D721Med (cell line): ENCODE measurements around the gene GRK3.

Source experiments
- DNase-seq: peaks from one replicate; pipeline ENCODE4 v3.0.0; 2011; ENCODE audit warnings: low spot score; ENCODE audit not compliant: insufficient read length
- FAIRE-seq: peaks from 2 replicates; lab custom pipeline; 2011; peaks lifted over from hg19 to GRCh38; lab: Jason Lieb, UNC
- CTCF ChIP-seq: IDR thresholded peaks from 2 replicates; pipeline ENCODE4 v1.5.1; 2012; ENCODE audit warnings: mild to moderate bottlenecking, control low read depth; ENCODE audit not compliant: insufficient read depth; ENCODE audit errors: missing control alignments

Gene GRK3

DNA sequence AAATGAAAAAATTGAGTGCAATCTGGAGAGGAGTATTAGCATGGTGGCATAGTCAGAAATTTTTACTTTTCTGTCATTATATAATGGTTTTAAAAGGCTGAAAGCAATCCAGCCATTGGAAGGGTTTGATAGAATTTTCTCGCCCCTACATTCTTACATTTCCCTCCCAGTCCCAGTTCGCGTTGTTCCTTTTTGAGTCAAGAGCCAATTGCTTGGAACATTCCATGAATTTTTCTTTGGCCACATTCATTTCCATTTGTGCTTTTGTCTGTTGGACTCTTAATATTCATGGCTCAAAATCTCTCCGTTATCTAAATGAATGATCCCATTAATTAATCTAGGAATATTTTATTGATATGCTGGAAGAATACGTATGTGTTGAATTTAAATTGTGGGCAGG, 66.0 kb downstream of the GRK3 start:
- no peak for TF ChIP-seq CTCF
- DNase-seq: no peak
- FAIRE-seq: no peak

- FAIRE-seq: no peak
- no peak for DNase-seq
- no peak for TF ChIP-seq CTCF
These were observed 71.8 kb downstream of the GRK3 start for GRCh38 chr22:25636323-25636722.

- no peak for TF ChIP-seq CTCF
- no peak for FAIRE-seq
These were observed 72.6 kb downstream of the GRK3 start for GRCh38 chr22:25637032-25637431.

DNA sequence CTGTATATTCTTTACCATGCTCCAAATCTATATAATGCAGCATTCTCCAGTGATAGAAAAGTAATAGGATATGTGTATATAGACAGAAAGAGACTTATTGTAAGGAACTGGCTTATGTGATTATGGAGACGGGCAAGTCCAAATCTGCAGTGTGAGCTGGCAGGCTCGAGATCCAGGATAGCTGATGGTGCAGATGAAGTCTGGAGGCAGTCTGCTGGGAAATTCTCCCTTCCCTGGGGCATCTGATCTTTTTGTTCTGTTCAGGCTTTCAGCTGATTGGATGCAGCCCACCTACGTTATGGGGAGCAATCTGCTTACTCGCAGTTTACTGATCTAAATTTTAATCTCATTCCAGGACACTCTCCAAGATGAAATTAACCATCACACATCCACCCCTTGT, 73.2 kb downstream of the GRK3 start:
- no peak for DNase-seq
- FAIRE-seq: no peak

More at GRCh38 chr22:25637032-25637431, 72.6 kb downstream of the GRK3 start:
- no peak for DNase-seq

DNA sequence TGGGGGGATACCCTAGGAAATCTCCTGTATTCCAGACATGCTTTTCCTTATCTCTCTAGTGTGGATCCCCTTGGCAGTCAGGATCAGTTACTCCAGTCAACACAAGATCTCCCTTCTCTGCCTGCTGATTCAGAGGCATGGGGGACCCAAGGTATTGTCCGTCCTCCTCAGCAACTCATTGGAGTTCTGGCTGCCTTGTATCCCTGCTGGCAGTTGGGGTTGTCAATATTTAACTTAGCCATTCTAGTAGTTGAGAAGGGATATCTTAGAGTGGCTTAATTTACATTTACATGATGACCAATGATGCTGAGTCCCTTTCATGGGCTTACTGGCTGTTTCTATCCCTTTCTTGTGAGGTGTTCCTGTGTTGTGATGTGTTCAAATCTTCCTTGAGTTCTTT, 74.2 kb downstream of the GRK3 start:
- DNase-seq: no peak
- no peak for TF ChIP-seq CTCF
- FAIRE-seq: no peak

More for the DNA sequence above, 73.2 kb downstream of the GRK3 start:
- TF ChIP-seq CTCF: no peak

- FAIRE-seq (no peak), DNase-seq (no peak)
- TF ChIP-seq CTCF: no peak
These were observed 77.2 kb downstream of the GRK3 start for GRCh38 chr22:25641650-25642049.

GRCh38 chr22:25643232-25644000, 78.9 kb downstream of the GRK3 start:
- TF ChIP-seq CTCF: no peak
- no peak for FAIRE-seq
- DNase-seq: no peak
